Mesenchymal stem cell (in vitro differentiated cells and primary cell): ENCODE results near the gene IL6R.

Experiments used
- DNase-seq: peaks from one replicate; pipeline ENCODE4 v3.0.0-alpha.2; 2013
- H2AFZ ChIP-seq: one replicate; pipeline ENCODE4 v1.6.1; 2013; ENCODE audit warnings: low read depth, mild to moderate bottlenecking, control low read depth, inconsistent platforms, low read length, moderate library complexity
- H2AK5ac ChIP-seq: 2 replicates; pipeline ENCODE4 v1.6.1; 2013; ENCODE audit warnings: low read length, moderate library complexity, mild to moderate bottlenecking, inconsistent platforms; ENCODE audit not compliant: severe bottlenecking
- H2BK120ac ChIP-seq: one replicate; pipeline ENCODE4 v1.6.1; 2013; ENCODE audit warnings: low read depth, mild to moderate bottlenecking, inconsistent platforms, low read length, moderate library complexity
- H2BK12ac ChIP-seq, 2 experiments: one replicate each; pipeline ENCODE4 v1.6.1; 2013; ENCODE audit warnings: inconsistent platforms in 2 of 2, low read length in 2 of 2, mild to moderate bottlenecking in 2 of 2, moderate library complexity in 2 of 2, control low read depth in 1 of 2
- H2BK15ac ChIP-seq: one replicate; pipeline ENCODE4 v1.6.1; 2013; ENCODE audit warnings: mild to moderate bottlenecking, low read depth, inconsistent platforms; ENCODE audit not compliant: poor library complexity, severe bottlenecking
- H2BK5ac ChIP-seq: 2 replicates; pipeline ENCODE4 v1.6.1; 2013; ENCODE audit warnings: low read depth, mild to moderate bottlenecking, low read length, control low read depth, inconsistent platforms; ENCODE audit not compliant: poor library complexity, severe bottlenecking
- H3K14ac ChIP-seq, 2 experiments: one replicate each; pipeline ENCODE4 v1.6.1; 2013; ENCODE audit warnings: inconsistent platforms in 2 of 2, low read length in 2 of 2, control low read depth in 1 of 2, mild to moderate bottlenecking in 1 of 2, moderate library complexity in 1 of 2
- H3K18ac ChIP-seq, 2 experiments: one replicate each; pipeline ENCODE4 v1.6.1; 2013; ENCODE audit warnings: inconsistent platforms in 2 of 2, low read length in 2 of 2, control low read depth in 1 of 2, low read depth in 1 of 2, mild to moderate bottlenecking in 1 of 2
- H3K23ac ChIP-seq, 2 experiments: one replicate each; pipeline ENCODE4 v1.6.1; 2013; ENCODE audit warnings: inconsistent platforms in 2 of 2, low read length in 2 of 2, mild to moderate bottlenecking in 2 of 2, moderate library complexity in 2 of 2, control low read depth in 1 of 2
- H3K27ac ChIP-seq: 2 replicates; pipeline ENCODE4 v1.5.1; 2013; ENCODE audit warnings: mild to moderate bottlenecking, moderate library complexity, low read length, control low read depth, inconsistent platforms; ENCODE audit not compliant: poor library complexity, severe bottlenecking
- H3K27me3 ChIP-seq, 2 experiments: 2 replicates each; pipeline versions ENCODE4 v1.6.1 to v1.7.0; 2013; ENCODE audit warnings: low read length in 2 of 2, mild to moderate bottlenecking in 2 of 2, moderate library complexity in 2 of 2, control low read depth in 1 of 2, inconsistent platforms in 1 of 2; ENCODE audit not compliant: control insufficient read depth in 1 of 2, insufficient read depth in 1 of 2
- H3K36me3 ChIP-seq, 2 experiments: 2 replicates each; pipeline versions ENCODE4 v1.6.1 to v1.7.0; 2013; ENCODE audit warnings: low read length in 2 of 2, control low read depth in 1 of 2, inconsistent platforms in 1 of 2, low read depth in 1 of 2, mild to moderate bottlenecking in 1 of 2; ENCODE audit not compliant: insufficient read depth in 2 of 2, control insufficient read depth in 1 of 2
- H3K4ac ChIP-seq, 2 experiments: one replicate each; pipeline ENCODE4 v1.6.1; 2013; ENCODE audit warnings: inconsistent platforms in 2 of 2, low read length in 2 of 2, mild to moderate bottlenecking in 2 of 2, moderate library complexity in 2 of 2, control low read depth in 1 of 2, low read depth in 1 of 2
- H3K4me1 ChIP-seq: 2 replicates; pipeline ENCODE4 v1.6.1; 2013; ENCODE audit warnings: low read depth, low read length, control low read depth; ENCODE audit not compliant: control insufficient read depth, insufficient read depth
- H3K4me2 ChIP-seq: 2 replicates; pipeline ENCODE4 v1.6.1; 2013; ENCODE audit warnings: low read length, mild to moderate bottlenecking, inconsistent platforms; ENCODE audit not compliant: poor library complexity, severe bottlenecking
- H3K4me3 ChIP-seq, 2 experiments: 2 replicates each; pipeline versions ENCODE4 v1.5.1 to v1.7.0; 2013; ENCODE audit warnings: low read length in 2 of 2, mild to moderate bottlenecking in 2 of 2, control low read depth in 1 of 2, low read depth in 1 of 2; ENCODE audit not compliant: insufficient read depth in 1 of 2
- H3K79me1 ChIP-seq: replicated peaks from 2 replicates; pipeline ENCODE4 v1.6.1; 2013; ENCODE audit warnings: mild to moderate bottlenecking, control low read depth, low read length, inconsistent platforms; ENCODE audit not compliant: poor library complexity, severe bottlenecking
- H3K9ac ChIP-seq: 2 replicates; pipeline ENCODE4 v1.7.0; 2013; ENCODE audit warnings: mild to moderate bottlenecking, low read length, moderate library complexity
- H3K9me3 ChIP-seq: 2 replicates; pipeline ENCODE4 v1.7.0; 2013; ENCODE audit warnings: mild to moderate bottlenecking, low read length; ENCODE audit not compliant: control insufficient read depth
- H4K8ac ChIP-seq: one replicate; pipeline ENCODE4 v1.6.1; 2013; ENCODE audit warnings: inconsistent platforms, mild to moderate bottlenecking, low read length, moderate library complexity
- H4K91ac ChIP-seq: one replicate; pipeline ENCODE4 v1.6.1; 2013; ENCODE audit warnings: mild to moderate bottlenecking, low read length, inconsistent platforms
- WGBS: methylation state at CpG from one replicate; pipeline ENCODE4 v1.1.7; 2013; ENCODE audit warnings: mixed read lengths; 5-methylcytosine and 5-hydroxymethylcytosine counted together

IL6R gene

DNA sequence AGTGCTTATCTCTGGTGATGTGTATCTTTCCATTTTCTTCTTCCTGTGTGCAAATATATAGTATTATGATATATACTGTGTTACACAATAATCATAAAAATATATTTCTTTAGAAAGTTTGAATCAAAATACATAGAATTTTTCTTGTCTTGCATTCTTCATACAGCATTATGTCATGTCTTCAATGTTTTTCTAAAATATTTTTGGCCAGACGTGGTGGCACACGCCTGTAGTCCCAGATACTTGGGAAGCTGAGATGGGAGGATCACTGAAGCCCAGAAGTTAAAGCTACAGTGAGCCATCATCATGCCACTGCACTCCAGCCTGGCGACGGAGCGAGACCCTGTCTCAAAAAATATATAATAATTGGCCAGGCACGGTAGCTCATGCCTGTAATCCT, 41.6 kb downstream of the IL6R start:
- peaks cover 3 to 20% of the 10 kb centered on the region in 2 experiments for H3K36me3 ChIP-seq
- no peak overlapping the region for H3K14ac ChIP-seq
- peak overlapping the region in 1 of 2 experiments; percentile 38 for H2BK12ac ChIP-seq
- no peaks in the 10 kb centered on the region for H3K27me3 ChIP-seq
- no peak for DNase-seq
- H3K27ac ChIP-seq = peak overlapping the region; percentile 74
- H3K9me3 ChIP-seq = no peaks in the 10 kb centered on the region
- no peak overlapping the region for H3K23ac ChIP-seq
- H3K4ac ChIP-seq = no peak overlapping the region
- no peak overlapping the region for H3K4me3 ChIP-seq
- H4K8ac ChIP-seq = no peak overlapping the region
- no peak overlapping the region for H2BK120ac ChIP-seq
- no peak overlapping the region for H2AK5ac ChIP-seq
- 87% methylated on average over 6 of the region's 6 CpGs for WGBS
- no peak overlapping the region for H3K18ac ChIP-seq
- H3K79me1 ChIP-seq = no peaks in the 10 kb centered on the region
- H3K4me1 ChIP-seq = peaks cover 22% of the 10 kb centered on the region
- no peak overlapping the region for H2AFZ ChIP-seq
- H2BK15ac ChIP-seq = no peak overlapping the region
- no peak overlapping the region for H4K91ac ChIP-seq
- no peak overlapping the region for H3K4me2 ChIP-seq
- H3K9ac ChIP-seq = peak overlapping the region; percentile 53
- no peak overlapping the region for H2BK5ac ChIP-seq

GRCh38 chr1:154448331-154448811, 43.2 kb downstream of the IL6R start:
- Histone ChIP-seq H3K18ac (no peak overlapping the region), H3K27me3 (no peaks in the 10 kb centered on the region), H3K23ac (no peak overlapping the region), H2BK12ac (peak overlapping the region in 1 of 2 experiments; percentile 67), H3K14ac (no peak overlapping the region), H4K91ac (no peak overlapping the region), H3K36me3 (peaks cover 3 to 24% of the 10 kb centered on the region in 2 experiments), H2BK5ac (no peak overlapping the region), H3K9me3 (no peaks in the 10 kb centered on the region), H2BK120ac (no peak overlapping the region), H2BK15ac (no peak overlapping the region), H3K4ac (no peak overlapping the region), H3K4me3 (no peak overlapping the region), H3K27ac (no peak overlapping the region), H3K4me1 (peaks cover 17% of the 10 kb centered on the region), H4K8ac (peak overlapping the region; percentile 30), H3K4me2 (no peak overlapping the region), H2AK5ac (peak overlapping the region; percentile 96), H3K79me1 (no peaks in the 10 kb centered on the region), H3K9ac (no peak overlapping the region), H2AFZ (no peak overlapping the region)
- no peak for DNase-seq
- 90% methylated on average over 7 of the region's 7 CpGs for WGBS

DNA sequence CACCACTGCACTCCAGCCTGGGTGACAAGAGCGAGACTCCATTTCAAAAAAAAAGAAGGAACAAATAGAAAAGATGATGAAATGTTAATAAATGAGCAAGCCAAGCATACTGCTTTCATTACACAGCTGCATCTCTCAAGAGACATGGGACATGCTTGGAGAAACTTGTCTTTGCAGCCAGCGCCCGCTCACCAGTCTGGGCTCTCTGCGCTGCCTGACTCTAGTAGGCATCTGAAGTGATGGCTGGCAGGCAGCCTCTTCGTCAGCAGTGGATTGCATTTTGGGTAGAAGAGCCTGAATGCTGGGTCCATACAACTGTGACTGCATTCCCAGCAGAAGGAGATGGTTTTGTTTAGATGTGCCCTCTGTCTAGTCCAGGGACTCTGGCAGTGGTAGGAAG, 48.0 kb downstream of the IL6R start:
- Histone ChIP-seq H2AFZ (no peak overlapping the region), H4K91ac (no peak overlapping the region), H3K4me1 (peaks cover 8% of the 10 kb centered on the region), H2BK15ac (no peak overlapping the region), H2BK5ac (no peak overlapping the region), H3K27me3 (no peaks in the 10 kb centered on the region), H3K27ac (no peak overlapping the region), H3K14ac (no peak overlapping the region), H3K9ac (peak overlapping the region; percentile 4), H3K18ac (peak overlapping the region in 1 of 2 experiments; percentile 24), H3K4me3 (peak overlapping the region in 1 of 2 experiments; percentile 31), H3K4ac (peak overlapping the region in 1 of 2 experiments; percentile 68), H2BK120ac (no peak overlapping the region), H3K9me3 (no peaks in the 10 kb centered on the region), H3K4me2 (no peak overlapping the region), H3K36me3 (peaks cover 7 to 49% of the 10 kb centered on the region in 2 experiments), H4K8ac (no peak overlapping the region), H2BK12ac (peak overlapping the region in 1 of 2 experiments; percentile 2), H3K79me1 (no peaks in the 10 kb centered on the region), H3K23ac (no peak overlapping the region), H2AK5ac (no peak overlapping the region)
- WGBS = 91% methylated on average over 4 of the region's 5 CpGs
- DNase-seq = no peak

DNA sequence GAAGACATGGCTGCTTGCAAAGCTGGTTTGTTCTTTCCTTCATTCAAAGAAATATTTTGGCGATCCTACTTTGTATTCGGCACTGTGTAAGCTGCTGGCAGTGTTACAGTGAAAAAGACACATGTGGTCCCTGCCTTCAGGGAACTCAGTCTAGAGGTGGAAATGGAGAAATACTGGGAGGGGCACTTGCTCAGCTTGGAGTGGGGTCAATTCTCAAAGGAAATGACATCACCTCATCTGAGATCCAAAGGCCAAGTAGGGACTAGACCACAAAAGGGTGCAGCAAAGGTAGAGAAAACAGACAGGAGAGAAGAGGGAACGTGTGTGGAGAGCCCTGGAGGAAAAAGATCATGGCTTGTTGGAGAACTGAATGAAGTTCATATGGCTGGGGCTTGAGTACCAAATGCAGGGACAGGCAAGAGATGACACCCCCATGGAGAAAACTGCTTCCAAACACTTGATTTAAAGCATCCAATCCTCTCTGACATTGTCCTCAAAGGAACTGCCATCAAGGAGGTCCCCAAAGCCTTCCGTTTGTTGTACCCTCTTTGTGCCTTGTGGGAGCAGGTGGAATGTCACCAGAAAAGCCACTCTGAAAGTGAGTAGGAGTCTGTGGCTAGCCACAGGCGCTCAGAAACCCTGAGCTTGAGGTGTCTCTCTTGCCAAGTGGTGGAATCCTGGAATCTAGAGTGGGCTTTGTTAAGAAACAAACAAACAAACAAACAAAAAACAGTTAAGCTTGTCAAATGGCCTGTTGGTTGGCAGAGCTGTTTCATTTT, 48.6 kb downstream of the IL6R start:
- no peak overlapping the region for H2BK120ac ChIP-seq
- H4K91ac ChIP-seq = no peak overlapping the region
- peak; percentile 38 for DNase-seq
- no peak overlapping the region for H3K23ac ChIP-seq
- peak overlapping the region in 1 of 2 experiments; percentile 12 for H2BK12ac ChIP-seq
- no peaks in the 10 kb centered on the region for H3K79me1 ChIP-seq
- H3K4me1 ChIP-seq = peaks cover 8% of the 10 kb centered on the region
- no peak overlapping the region for H2BK15ac ChIP-seq
- peak overlapping the region in 1 of 2 experiments; percentile 31 for H3K4me3 ChIP-seq
- H2BK5ac ChIP-seq = no peak overlapping the region
- peaks cover 7 to 52% of the 10 kb centered on the region in 2 experiments for H3K36me3 ChIP-seq
- no peak overlapping the region for H2AFZ ChIP-seq
- H3K27ac ChIP-seq = no peak overlapping the region
- H3K14ac ChIP-seq = no peak overlapping the region
- no peak overlapping the region for H4K8ac ChIP-seq
- peak overlapping the region in 1 of 2 experiments; percentile 68 for H3K4ac ChIP-seq
- WGBS = 75% methylated on average over 4 of the region's 5 CpGs
- H3K4me2 ChIP-seq = no peak overlapping the region
- no peak overlapping the region for H3K18ac ChIP-seq
- H3K9ac ChIP-seq = peak overlapping the region; percentile 4
- no peak overlapping the region for H2AK5ac ChIP-seq
- H3K9me3 ChIP-seq = no peaks in the 10 kb centered on the region
- no peaks in the 10 kb centered on the region for H3K27me3 ChIP-seq
